Hepatocyte (in vitro differentiated cells): Measurements from ENCODE around the gene NOC4L. TPM values are rescaled to one million over a fixed set of nuclear protein-coding genes. Genes with fewer than 3 reads are reported as not detected.

ENCODE experiments used
- DNase-seq: peaks from one replicate; pipeline ENCODE4 v3.0.0-alpha.2; 2016; ENCODE audit warnings: low spot score
- H2AFZ ChIP-seq: fragments of 200-600 bp; sonication (generic); 2 replicates; pipeline ENCODE4 v1.6.0; 2016; ENCODE audit warnings: antibody characterized with exemption, mild to moderate bottlenecking
- H3K27ac ChIP-seq: fragments of 200-600 bp; sonication (generic); 2 replicates; pipeline ENCODE4 v1.5.1; 2016; ENCODE audit warnings: mild to moderate bottlenecking
- H3K27me3 ChIP-seq: fragments of 200-600 bp; sonication (generic); 2 replicates; pipeline ENCODE4 v1.6.1; 2016
- H3K36me3 ChIP-seq: fragments of 200-600 bp; sonication (generic); replicated peaks from 2 replicates; pipeline ENCODE4 v1.5.1; 2016; ENCODE audit warnings: low read depth; ENCODE audit not compliant: insufficient read depth
- H3K4me1 ChIP-seq: fragments of 200-600 bp; sonication (generic); 2 replicates; pipeline ENCODE4 v1.5.1; 2016; ENCODE audit warnings: mild to moderate bottlenecking, moderate library complexity; ENCODE audit not compliant: insufficient read depth
- H3K4me2 ChIP-seq: fragments of 200-600 bp; sonication (generic); 2 replicates; pipeline ENCODE4 v1.6.0; 2016
- H3K4me3 ChIP-seq: fragments of 200-600 bp; sonication (generic); 2 replicates; pipeline ENCODE4 v1.5.1; 2016; ENCODE audit warnings: mild to moderate bottlenecking
- H3K79me2 ChIP-seq: fragments of 200-600 bp; sonication (generic); 2 replicates; pipeline ENCODE4 v1.6.0; 2017; ENCODE audit warnings: mild to moderate bottlenecking
- H3K9me2 ChIP-seq: fragments of 200-600 bp; sonication (generic); replicated peaks from 2 replicates; pipeline ENCODE4 v1.6.0; 2017; ENCODE audit warnings: mild to moderate bottlenecking; ENCODE audit not compliant: insufficient read depth
- H3K9me3 ChIP-seq: fragments of 200-600 bp; sonication (generic); 2 replicates; pipeline ENCODE4 v1.5.1; 2016; ENCODE audit warnings: low read depth, mild to moderate bottlenecking
- H4K20me1 ChIP-seq: fragments of 200-600 bp; sonication (generic); 2 replicates; pipeline ENCODE4 v1.6.0; 2016; ENCODE audit warnings: mild to moderate bottlenecking; ENCODE audit not compliant: insufficient read depth, poor library complexity, severe bottlenecking
- CTCF ChIP-seq: fragments of 200-600 bp; sonication (generic); IDR thresholded peaks from 2 replicates; pipeline ENCODE4 v1.5.1; 2016; ENCODE audit warnings: antibody characterized with exemption, mild to moderate bottlenecking; ENCODE audit not compliant: poor library complexity
- EZH2 ChIP-seq: fragments of 200-600 bp; sonication (generic); IDR thresholded peaks from 2 replicates; pipeline ENCODE4 v1.6.1; 2016; ENCODE audit warnings: antibody characterized with exemption, mild to moderate bottlenecking, borderline replicate concordance
- EZH2phosphoT487 ChIP-seq: fragments of 200-600 bp; sonication (generic); IDR thresholded peaks from one replicate; pipeline ENCODE4 v1.6.1; 2018; ENCODE audit warnings: antibody characterized with exemption, mild to moderate bottlenecking, low read depth, moderate library complexity; ENCODE audit not compliant: unreplicated experiment, severe bottlenecking
- WGBS: methylation state at CpG from one replicate; pipeline ENCODE4 v1.1.6; 2016; ENCODE audit warnings: low lambda C conversion rate; ENCODE audit errors: missing lambda C conversion rate; 5-methylcytosine and 5-hydroxymethylcytosine counted together
- polyA plus RNA-seq: library from polyadenylated mRNA; unstranded; fragments of >200 nt; fragmentation: Nextera tagmentation; extraction: Ambion mirVana; gene quantifications from 2 replicates; pipeline ENCODE4 v1.2.1, GENCODE V29; 2016
- total RNA-seq: library from RNA; depleted of rRNA; stranded (reverse); fragments of >200 nt; gene quantifications from 2 replicates; pipeline ENCODE4 v1.2.3, GENCODE V29; 2014

The NOC4L gene
- total and polyA plus RNA-seq, 2 experiments from 2014 or later: 8.9 to 31.8 TPM

- no peak for TF ChIP-seq CTCF
- no peak for TF ChIP-seq EZH2phosphoT487
- no peak for TF ChIP-seq EZH2
- H3K27ac ChIP-seq: no peak overlapping the region
- DNase-seq: no peak
- H3K4me2 ChIP-seq: no peak overlapping the region
- no peaks in the 10 kb centered on the region for H3K9me3 ChIP-seq
- H3K36me3 ChIP-seq: no peaks in the 10 kb centered on the region
- no peaks in the 10 kb centered on the region for H4K20me1 ChIP-seq
- no peak overlapping the region for H3K4me3 ChIP-seq
- no peak overlapping the region for H2AFZ ChIP-seq
- 95% methylated on average over 3 of the region's 3 CpGs for WGBS
- no peaks in the 10 kb centered on the region for H3K27me3 ChIP-seq
- no peaks in the 10 kb centered on the region for H3K4me1 ChIP-seq
- no peaks in the 10 kb centered on the region for H3K79me2 ChIP-seq
- no peaks in the 10 kb centered on the region for H3K9me2 ChIP-seq
These were observed 33.6 kb upstream of the NOC4L start for GRCh38 chr12:132110677-132111076.

GRCh38 chr12:132111654-132112304, 32.5 kb upstream of the NOC4L start:
- Histone ChIP-seq H3K79me2 (no peaks in the 10 kb centered on the region), H2AFZ (no peak overlapping the region), H3K4me2 (no peak overlapping the region), H3K9me3 (no peaks in the 10 kb centered on the region), H4K20me1 (no peaks in the 10 kb centered on the region), H3K4me3 (no peak overlapping the region), H3K4me1 (no peaks in the 10 kb centered on the region), H3K36me3 (no peaks in the 10 kb centered on the region), H3K27me3 (no peaks in the 10 kb centered on the region), H3K27ac (no peak overlapping the region), H3K9me2 (no peaks in the 10 kb centered on the region)
- WGBS: 95% methylated on average over 19 of the region's 19 CpGs
- DNase-seq: no peak
- TF ChIP-seq EZH2: no peak
- TF ChIP-seq CTCF: no peak
- no peak for TF ChIP-seq EZH2phosphoT487

- no peak for TF ChIP-seq CTCF
- TF ChIP-seq EZH2phosphoT487: no peak
- no peak for TF ChIP-seq EZH2
- no peaks in the 10 kb centered on the region for H3K36me3 ChIP-seq
- H3K27ac ChIP-seq: no peak overlapping the region
- H4K20me1 ChIP-seq: no peaks in the 10 kb centered on the region
- no peak overlapping the region for H2AFZ ChIP-seq
- no peaks in the 10 kb centered on the region for H3K4me1 ChIP-seq
- no peak overlapping the region for H3K4me3 ChIP-seq
- H3K79me2 ChIP-seq: no peaks in the 10 kb centered on the region
- H3K9me2 ChIP-seq: no peaks in the 10 kb centered on the region
- DNase-seq: no peak
- H3K4me2 ChIP-seq: no peak overlapping the region
- 96% methylated on average over 6 of the region's 6 CpGs for WGBS
- no peaks in the 10 kb centered on the region for H3K27me3 ChIP-seq
- no peaks in the 10 kb centered on the region for H3K9me3 ChIP-seq
These were observed 29.6 kb upstream of the NOC4L start for GRCh38 chr12:132114667-132115066.
